ENCODE results near the gene RSPO4. TPM values are rescaled to one million over a fixed set of nuclear protein-coding genes. Genes with fewer than 3 reads are reported as not detected.

Gene RSPO4
- polyA plus RNA-seq, 1 donor (not counting 4 experiments of a cell fraction or from before 2014, with no cell fraction given): not detected

- H2AFZ ChIP-seq (ENCODE audit: control insufficient read depth, low read length): no peak overlapping the region
- DNase-seq (ENCODE audit: low read depth, low spot score): no peak
- no peak for FAIRE-seq
- no peak overlapping the region for H3K9ac ChIP-seq (ENCODE audit: control insufficient read depth, extremely low read depth, insufficient read depth, low read length)
- TF ChIP-seq EZH2 (IDR thresholded peaks at IDR 0.05; ENCODE audit: low read length) (no peak), CTCF (optimal IDR thresholded peaks at IDR 0.05 in 1 of 3, IDR thresholded peaks at IDR 0.05 in 1 of 3, conservative IDR thresholded peaks at IDR 0.05 in 1 of 3; ENCODE audit: extremely low read depth in 1 of 3, insufficient read depth in 2 of 3, low read length in 3 of 3) (no peak)
- no peaks in the 10 kb centered on the region for H3K9me1 ChIP-seq (ENCODE audit: control insufficient read depth, extremely low read depth, insufficient read depth, low read length)
- H3K9me3 ChIP-seq (ENCODE audit: control insufficient read depth, low read depth, low read length): no peaks in the 10 kb centered on the region
- no peak overlapping the region for H3K4me3 ChIP-seq (ENCODE audit: control insufficient read depth in 2 of 3, extremely low read depth in 1 of 3, insufficient read depth in 2 of 3, low read depth in 1 of 3, low read length in 3 of 3)
- dilution Hi-C loops (cut with MboI; ENCODE audit: extremely low pct_ligation_motif_present, low sequenced_read_pairs): no loop called here
- no peaks in the 10 kb centered on the region for H4K20me1 ChIP-seq (ENCODE audit: control insufficient read depth, extremely low read depth, insufficient read depth, low read length)
- H3K4me1 ChIP-seq (ENCODE audit: control insufficient read depth, extremely low read depth, insufficient read depth, low read length): no peaks in the 10 kb centered on the region
- no peak overlapping the region for H3K4me2 ChIP-seq (ENCODE audit: control insufficient read depth, extremely low read depth, insufficient read depth, low read depth, low read length)
- H3K36me3 ChIP-seq (ENCODE audit: control insufficient read depth in 2 of 2, extremely low read depth in 1 of 2, insufficient read depth in 2 of 2, low read length in 2 of 2): no peaks in the 10 kb centered on the region
- peaks cover 26% of the 10 kb centered on the region for H3K27me3 ChIP-seq (ENCODE audit: control insufficient read depth, extremely low read depth, insufficient read depth, low read length)
- no peaks in the 10 kb centered on the region for H3K79me2 ChIP-seq (ENCODE audit: control insufficient read depth, insufficient read depth, low read length)
- H3K27ac ChIP-seq (ENCODE audit: control insufficient read depth, insufficient read depth, low read length): no peak overlapping the region
These were observed 85.3 kb downstream of the RSPO4 start for GRCh38 chr20:916825-917224.

GRCh38 chr20:916125-916799 lies 85.8 kb downstream of the RSPO4 start, which contains the start of gene ANGPT4:
Gene ANGPT4 (minus strand): TSS chr20:916334. CDS start chr20:916214, 120 bp downstream.
- Histone ChIP-seq H2AFZ (ENCODE audit: control insufficient read depth, low read length) (no peak within 1 kb of the TSS), H3K27me3 (ENCODE audit: control insufficient read depth, extremely low read depth, insufficient read depth, low read length) (peaks cover 27% of the 10 kb centered on the region), H3K4me2 (ENCODE audit: control insufficient read depth, extremely low read depth, insufficient read depth, low read depth, low read length) (no peak within 1 kb of the TSS), H3K9ac (ENCODE audit: control insufficient read depth, extremely low read depth, insufficient read depth, low read length) (no peak within 1 kb of the TSS), H3K27ac (ENCODE audit: control insufficient read depth, insufficient read depth, low read length) (no peak within 1 kb of the TSS), H3K4me3 (ENCODE audit: control insufficient read depth in 2 of 3, extremely low read depth in 1 of 3, insufficient read depth in 2 of 3, low read depth in 1 of 3, low read length in 3 of 3) (no peak within 1 kb of the TSS), H4K20me1 (ENCODE audit: control insufficient read depth, extremely low read depth, insufficient read depth, low read length) (no peaks in the 10 kb centered on the region), H3K9me3 (ENCODE audit: control insufficient read depth, low read depth, low read length) (no peaks in the 10 kb centered on the region), H3K79me2 (ENCODE audit: control insufficient read depth, insufficient read depth, low read length) (no peaks in the 10 kb centered on the region), H3K4me1 (ENCODE audit: control insufficient read depth, extremely low read depth, insufficient read depth, low read length) (no peaks in the 10 kb centered on the region), H3K9me1 (ENCODE audit: control insufficient read depth, extremely low read depth, insufficient read depth, low read length) (no peaks in the 10 kb centered on the region), H3K36me3 (ENCODE audit: control insufficient read depth in 2 of 2, extremely low read depth in 1 of 2, insufficient read depth in 2 of 2, low read length in 2 of 2) (no peaks in the 10 kb centered on the region)
- dilution Hi-C loops (cut with MboI; ENCODE audit: extremely low pct_ligation_motif_present, low sequenced_read_pairs): no loop called here
- FAIRE-seq (no peak), DNase-seq (ENCODE audit: low read depth, low spot score) (no peak)
- TF ChIP-seq CTCF (optimal IDR thresholded peaks at IDR 0.05 in 1 of 3, IDR thresholded peaks at IDR 0.05 in 1 of 3, conservative IDR thresholded peaks at IDR 0.05 in 1 of 3; ENCODE audit: extremely low read depth in 1 of 3, insufficient read depth in 2 of 3, low read length in 3 of 3): no peak
- TF ChIP-seq EZH2 (IDR thresholded peaks at IDR 0.05; ENCODE audit: low read length): no peak

All from keratinocyte (primary cell).